HG03442 (cell line): ENCODE measurements around the gene NRXN3.
"Not testable (repeated sequence)": the region's sequence is repeated elsewhere in the genome, so short reads cannot be mapped to it uniquely, and the experiment has no call there.

Experiments
- ATAC-seq: cut with Tn5 transposase; IDR thresholded peaks from one replicate; pipeline ENCODE4 v1.9.1; 2021; ENCODE audit warnings: mild to moderate bottlenecking, moderate library complexity; ENCODE audit not compliant: unreplicated experiment

NRXN3 gene

GRCh38 chr14:78399316-78399889 lies 229.2 kb downstream of the NRXN3 start:
- ATAC-seq, result no peak

GRCh38 chr14:78401866-78402265 lies 231.7 kb downstream of the NRXN3 start:
- no peak for ATAC-seq

- ATAC-seq, result peak; percentile 84
Observed at GRCh38 chr14:78403278-78403815, 233.2 kb downstream of the NRXN3 start.

GRCh38 chr14:78405079-78405856 lies 235.1 kb downstream of the NRXN3 start:
- no peak for ATAC-seq

GRCh38 chr14:78412475-78412874 lies 242.3 kb downstream of the NRXN3 start:
- ATAC-seq, result no peak

- no peak for ATAC-seq
Observed at GRCh38 chr14:78414172-78414571, 244.0 kb downstream of the NRXN3 start.

- ATAC-seq, result peak; percentile 47
Observed at GRCh38 chr14:78417532-78417931, 247.4 kb downstream of the NRXN3 start.

GRCh38 chr14:78424311-78424710 lies 254.1 kb downstream of the NRXN3 start:
- no peak for ATAC-seq

GRCh38 chr14:78425330-78425729 lies 255.2 kb downstream of the NRXN3 start:
- no peak for ATAC-seq

- ATAC-seq, result no peak
Observed at GRCh38 chr14:78425782-78426181, 255.6 kb downstream of the NRXN3 start.

- no peak for ATAC-seq
Observed at GRCh38 chr14:78432046-78432445, 261.9 kb downstream of the NRXN3 start.

- not testable (repeated sequence) for ATAC-seq
Observed at GRCh38 chr14:78437448-78437847, 267.3 kb downstream of the NRXN3 start.

GRCh38 chr14:78440356-78440894 lies 270.3 kb downstream of the NRXN3 start:
- ATAC-seq, result no peak

- ATAC-seq, result no peak
Observed at GRCh38 chr14:78443834-78444233, 273.7 kb downstream of the NRXN3 start.

- no peak for ATAC-seq
Observed at GRCh38 chr14:78445275-78445674, 275.1 kb downstream of the NRXN3 start.

GRCh38 chr14:78446807-78447206 lies 276.6 kb downstream of the NRXN3 start:
- no peak for ATAC-seq

- peak; percentile 78 for ATAC-seq
Observed at GRCh38 chr14:78448164-78449094, 278.3 kb downstream of the NRXN3 start.

GRCh38 chr14:78450669-78451318 lies 280.6 kb downstream of the NRXN3 start:
- no peak for ATAC-seq

GRCh38 chr14:78451319-78451695 lies 281.1 kb downstream of the NRXN3 start:
- no peak for ATAC-seq

GRCh38 chr14:78455896-78456435 lies 285.8 kb downstream of the NRXN3 start:
- peak; percentile 79 for ATAC-seq
